ENCODE results near the gene CFAP299. TPM values are rescaled to one million over a fixed set of nuclear protein-coding genes. Genes with fewer than 3 reads are reported as not detected.
"Not testable (repeated sequence)": the region's sequence is repeated elsewhere in the genome, so short reads cannot be mapped to it uniquely, and the experiment has no call there.

CFAP299 gene
- polyA plus RNA-seq, 3 donors, result 0.04 TPM; not detected in 2

DNA sequence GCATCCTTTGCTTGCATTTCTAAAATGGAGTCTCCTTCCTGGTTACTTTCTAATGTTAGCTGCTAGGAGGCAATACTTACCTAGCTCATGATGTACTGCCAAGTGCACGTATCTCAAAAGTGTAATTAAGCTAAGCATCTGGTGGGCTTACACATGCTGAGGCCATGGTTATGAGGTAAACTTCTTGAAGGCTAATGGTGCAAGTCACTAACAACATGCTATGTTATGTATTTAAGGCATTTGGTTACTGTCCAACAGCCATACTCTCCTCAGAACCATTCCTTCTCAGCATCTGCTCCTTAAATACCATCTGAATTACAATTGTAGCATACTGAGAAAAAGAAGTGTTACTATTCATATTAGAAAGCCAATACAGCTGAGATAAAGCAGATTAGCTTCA is 376.4 kb downstream of the CFAP299 start:
- WGBS, 3 donors, result 76 to 95% (median 91%) methylated on average over 1 of the region's 1 CpG
- no peak overlapping the region for H3K27ac ChIP-seq (ENCODE audit: low read depth, low read length)

DNA sequence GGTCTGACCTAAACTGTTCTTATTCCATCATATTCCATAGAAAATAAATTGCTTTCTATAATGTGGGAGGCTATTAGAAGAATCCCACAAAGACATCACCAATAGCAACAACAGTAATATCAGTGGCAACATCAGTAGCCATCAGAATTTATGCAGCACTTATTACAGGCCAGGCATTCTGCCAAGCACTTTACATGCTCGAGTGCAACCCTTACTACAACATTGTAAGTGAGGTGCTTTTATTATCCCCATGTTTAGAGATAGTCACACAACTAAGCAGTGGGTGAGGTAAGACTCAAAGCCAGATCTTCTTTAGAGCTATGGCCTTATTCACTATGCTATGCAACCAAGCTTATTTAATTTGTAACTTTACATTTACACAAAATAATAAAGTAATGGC is 377.9 kb downstream of the CFAP299 start:
- WGBS, 3 donors, result 32 to 57% (median 33%) methylated on average over 1 of the region's 1 CpG
- H3K27ac ChIP-seq (ENCODE audit: low read depth, low read length), result no peak overlapping the region

DNA sequence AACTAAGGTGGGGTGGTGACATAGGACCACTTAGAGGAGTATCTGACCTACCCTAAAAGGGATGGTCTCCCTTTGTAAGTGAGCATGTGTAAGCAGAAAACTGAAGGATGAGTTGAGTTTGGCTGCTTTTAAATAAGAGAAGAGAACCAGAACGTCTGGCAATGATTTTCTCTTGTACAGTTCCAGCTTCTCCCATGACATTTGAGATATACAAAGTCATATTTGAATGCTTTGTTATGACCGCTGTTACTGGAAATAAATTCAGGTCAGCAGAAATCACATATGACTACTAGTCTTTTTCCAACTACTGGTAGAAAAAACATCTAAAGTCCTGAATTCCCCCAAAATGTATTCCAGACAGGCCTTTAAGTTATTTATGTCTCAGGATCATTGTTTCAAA is 381.7 kb downstream of the CFAP299 start:
- no peak overlapping the region for H3K27ac ChIP-seq (ENCODE audit: low read depth, low read length)
- 43 to 54% (median 52%) methylated on average over 2 of the region's 2 CpGs for WGBS, 3 donors

DNA sequence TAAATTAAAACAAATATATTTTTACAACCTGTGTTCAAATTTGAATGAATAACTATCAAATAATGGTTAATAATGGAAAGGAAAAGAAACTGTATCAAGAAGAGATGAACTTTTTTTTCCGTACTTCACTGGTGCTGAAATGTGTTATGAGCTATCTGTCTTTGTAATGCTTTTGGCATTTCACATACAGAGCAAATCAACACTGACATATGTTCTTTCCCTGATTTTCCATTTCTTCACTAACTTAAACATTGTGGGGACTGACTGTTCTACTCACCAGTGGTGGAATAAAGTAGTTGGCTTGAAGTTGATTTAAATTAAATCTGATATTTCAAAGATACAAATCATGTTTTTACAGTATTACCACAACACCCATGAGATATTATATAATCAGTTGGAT is 390.9 kb downstream of the CFAP299 start:
- WGBS, 3 donors, result 51 to 61% (median 58%) methylated on average over 1 of the region's 1 CpG
- H3K27ac ChIP-seq (ENCODE audit: low read depth, low read length), result no peak overlapping the region

DNA sequence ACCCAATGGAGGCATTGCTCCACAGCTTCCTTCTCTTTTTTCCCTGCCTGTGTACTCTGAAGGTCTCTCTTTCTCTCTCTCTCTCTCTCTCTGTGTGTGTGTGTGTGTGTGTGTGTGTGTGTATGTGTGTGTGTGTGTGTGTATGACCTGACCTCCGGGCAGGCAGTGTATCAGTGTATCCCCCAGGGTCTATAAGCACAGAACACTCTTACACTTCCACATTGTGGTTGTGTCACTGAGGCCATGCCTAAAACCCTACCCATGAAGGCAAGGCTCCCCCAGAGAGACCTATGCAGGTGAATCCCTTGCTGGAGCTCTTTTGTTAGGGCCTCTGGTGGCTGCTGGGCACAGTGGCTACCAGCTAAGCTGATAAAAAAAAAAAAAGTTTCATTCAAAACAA is 394.6 kb downstream of the CFAP299 start:
- no peak overlapping the region for H3K27ac ChIP-seq (ENCODE audit: low read depth, low read length)
- 75 to 79% (median 76%) methylated on average over 1 of the region's 1 CpG for WGBS, 3 donors

DNA sequence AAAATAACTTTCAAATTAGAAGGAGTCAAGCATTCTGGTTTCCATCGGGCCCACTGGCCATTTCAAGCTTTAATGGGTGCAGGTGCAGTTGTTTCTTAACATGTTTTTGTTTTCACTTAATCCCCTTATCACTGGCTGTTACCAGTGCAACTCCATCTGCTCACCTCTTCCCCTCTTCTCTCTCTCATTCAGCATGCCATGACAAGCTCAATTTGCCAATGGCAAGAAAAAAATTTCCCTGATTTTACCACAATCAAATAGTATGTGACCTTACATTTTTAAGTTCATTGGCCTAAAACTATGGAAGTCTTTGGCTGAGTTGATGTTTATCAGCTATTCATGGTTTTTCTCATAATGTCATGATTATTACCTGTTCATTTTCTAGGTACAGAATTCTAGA is 395.9 kb downstream of the CFAP299 start:
- WGBS, 3 donors, result 49 to 74% (median 64%) methylated on average over 1 of the region's 1 CpG
- no peak overlapping the region for H3K27ac ChIP-seq (ENCODE audit: low read depth, low read length)

DNA sequence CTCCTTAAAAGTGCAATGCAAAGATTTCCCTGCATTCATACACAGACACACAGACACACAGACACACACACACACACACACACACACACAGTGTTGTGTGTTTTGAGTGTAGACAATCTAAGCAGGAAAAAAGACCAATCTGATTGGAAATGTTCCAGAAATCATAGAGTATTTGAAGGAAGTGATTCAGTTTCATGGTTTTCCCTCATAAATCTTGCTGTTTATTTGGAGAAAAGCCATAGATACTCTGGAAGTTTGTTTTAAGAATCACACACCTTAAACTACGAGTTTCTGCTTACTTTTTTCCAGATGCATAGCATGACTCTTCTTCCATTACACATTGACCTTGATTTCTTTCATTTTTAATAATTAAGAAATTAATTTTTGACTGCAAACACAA is 396.5 kb downstream of the CFAP299 start:
- H3K27ac ChIP-seq (ENCODE audit: low read depth, low read length), result no peak overlapping the region
- WGBS, 3 donors, result 6 to 31% (median 14%) methylated on average over 1 of the region's 1 CpG

DNA sequence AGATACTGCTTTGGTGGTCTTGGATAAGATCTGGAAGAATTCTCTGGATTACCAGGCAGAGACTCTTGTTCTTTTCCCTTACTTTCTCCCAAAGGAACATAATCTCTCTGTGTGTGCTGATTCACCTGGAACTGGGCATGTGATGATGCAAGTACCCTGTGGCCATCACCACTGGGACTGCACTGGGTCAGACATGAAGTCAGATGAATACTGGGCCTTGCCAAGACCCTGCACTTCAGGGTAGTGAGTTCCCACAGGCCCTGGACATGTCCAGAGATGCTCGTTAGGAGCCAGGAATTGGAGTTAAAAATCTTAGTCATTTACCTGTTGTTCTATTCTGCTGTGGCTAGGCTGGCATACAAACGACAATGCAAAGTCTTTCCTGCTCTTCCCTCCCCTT is 404.8 kb downstream of the CFAP299 start:
- no peak overlapping the region for H3K27ac ChIP-seq (ENCODE audit: low read depth, low read length)
- 45 to 80% (median 62%) methylated on average over 2 of the region's 2 CpGs for WGBS, 3 donors

DNA sequence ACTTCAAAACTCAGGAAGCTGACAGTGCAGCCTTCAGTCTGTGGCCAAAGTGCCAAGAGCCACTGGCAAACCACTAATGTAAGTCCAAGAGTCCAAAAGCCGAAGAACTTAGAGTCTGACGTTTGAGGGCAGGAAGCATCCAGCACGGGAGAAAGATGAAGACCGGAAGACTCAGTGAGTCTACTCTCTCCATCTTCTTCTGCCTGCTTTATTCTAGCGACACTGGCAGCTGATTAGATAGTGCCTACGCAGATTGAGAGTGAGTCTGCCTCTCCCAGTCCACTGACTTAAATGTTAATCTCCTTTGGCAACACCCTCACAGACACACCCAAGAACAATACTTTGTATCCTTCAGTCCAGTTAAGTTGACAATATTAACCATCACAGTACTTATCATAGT is 414.0 kb downstream of the CFAP299 start:
- 80 to 81% (median 81%) methylated on average over 6 of the region's 6 CpGs for WGBS, 3 donors
- not testable (repeated sequence) for H3K27ac ChIP-seq (ENCODE audit: low read depth, low read length)

DNA sequence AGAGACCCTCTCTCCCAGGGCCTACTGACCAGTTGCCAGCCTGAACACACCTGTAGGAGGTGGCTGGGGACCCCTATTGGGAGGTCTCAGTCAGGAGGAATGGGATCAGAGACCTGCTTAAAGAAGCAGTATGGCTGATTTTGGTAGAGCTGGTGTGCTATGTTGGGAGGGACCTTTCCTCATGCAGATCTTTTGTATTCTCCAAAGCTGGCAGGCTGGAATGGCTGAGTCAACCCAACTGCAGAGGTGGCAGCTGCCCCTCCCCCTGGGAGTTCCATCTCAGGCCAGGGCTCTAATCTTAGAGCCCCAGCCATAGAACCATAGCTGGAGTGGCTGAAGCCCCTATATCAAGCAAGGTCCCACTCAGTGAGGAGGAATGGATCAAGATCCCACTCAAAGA is 415.7 kb downstream of the CFAP299 start:
- no peak overlapping the region for H3K27ac ChIP-seq (ENCODE audit: low read depth, low read length)

DNA sequence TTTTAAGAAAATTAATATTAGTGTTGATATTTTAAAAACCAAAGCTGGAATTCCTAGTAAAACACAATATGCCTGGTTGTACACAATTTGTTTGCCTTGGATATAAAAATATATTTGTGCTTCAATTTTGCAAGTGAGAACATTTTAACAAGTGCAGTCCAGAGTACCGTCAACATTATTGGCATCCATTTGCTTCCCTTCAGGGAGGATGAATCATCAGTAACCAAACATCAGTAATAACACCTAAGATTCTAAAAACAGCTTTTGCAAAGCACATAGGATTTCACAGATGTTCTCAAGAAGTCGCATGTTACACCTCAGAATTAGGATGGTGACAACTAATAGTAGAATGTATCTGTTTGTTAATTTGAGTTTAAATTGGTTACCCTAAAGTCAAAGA is 432.4 kb downstream of the CFAP299 start:
- WGBS, 3 donors, result 71 to 76% (median 75%) methylated on average over 2 of the region's 2 CpGs
- H3K27ac ChIP-seq (ENCODE audit: low read depth, low read length), result no peak overlapping the region

DNA sequence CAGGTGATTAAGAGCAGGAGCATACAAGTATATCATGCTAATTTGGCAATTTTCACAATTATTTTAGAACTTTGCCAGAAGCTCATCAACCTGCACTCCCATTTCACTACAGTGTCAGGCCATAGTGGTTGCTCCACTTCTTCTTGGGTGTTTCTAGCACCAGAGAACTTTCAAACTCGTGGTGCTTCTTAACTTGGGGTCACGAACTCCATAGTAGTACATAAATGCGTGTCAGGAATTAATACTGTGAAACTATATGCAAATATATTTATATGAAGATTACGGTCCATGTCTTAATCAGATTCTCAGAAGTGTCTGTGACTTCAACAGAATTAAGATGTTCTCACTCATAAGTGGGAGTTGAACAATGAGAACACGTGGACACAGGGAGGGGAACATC is 440.6 kb downstream of the CFAP299 start:
- no peak overlapping the region for H3K27ac ChIP-seq (ENCODE audit: low read depth, low read length)
- 67 to 83% (median 81%) methylated on average over 5 of the region's 5 CpGs for WGBS, 3 donors

DNA sequence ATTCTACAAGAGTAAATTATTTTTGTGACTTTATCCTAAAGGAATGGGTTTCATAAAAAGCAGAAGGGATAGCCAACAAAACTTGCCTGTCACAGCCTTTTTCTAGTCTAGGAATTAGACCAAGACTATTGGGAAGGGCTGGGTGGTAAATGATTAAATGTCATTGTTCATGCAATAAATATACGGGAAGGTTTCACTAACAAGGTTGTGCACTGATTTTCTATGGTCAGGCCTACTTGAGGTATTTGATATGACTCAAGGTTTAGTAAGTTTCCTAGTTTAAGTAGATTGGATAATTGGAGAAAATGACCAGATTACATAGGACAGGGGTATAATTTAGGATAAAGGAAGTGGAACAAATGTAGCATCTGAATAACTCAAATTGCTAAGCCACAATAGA is 445.9 kb downstream of the CFAP299 start:
- no peak overlapping the region for H3K27ac ChIP-seq (ENCODE audit: low read depth, low read length)
- 55 to 89% (median 83%) methylated on average over 1 of the region's 1 CpG for WGBS, 3 donors

DNA sequence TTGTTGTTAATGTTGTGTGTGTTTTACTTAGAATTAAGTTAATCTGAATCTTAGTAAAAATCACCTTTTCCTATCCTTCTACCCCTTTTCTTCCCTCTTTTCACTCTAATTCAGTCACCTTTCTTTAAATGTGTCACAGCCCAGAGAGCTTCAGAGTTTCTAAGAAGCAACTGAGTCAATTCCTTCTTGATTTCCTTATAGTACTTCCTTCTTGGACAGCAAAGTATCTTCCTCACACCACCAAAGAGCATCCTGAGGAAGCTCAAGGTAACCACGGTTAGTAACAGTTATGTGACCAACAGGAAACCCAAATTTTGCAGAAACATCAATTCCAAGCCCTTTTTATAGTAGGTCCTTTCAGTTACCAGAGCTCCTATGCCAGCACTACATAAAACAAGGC is 451.8 kb downstream of the CFAP299 start:
- no peak overlapping the region for H3K27ac ChIP-seq (ENCODE audit: low read depth, low read length)
- 36 to 42% (median 41%) methylated on average over 1 of the region's 1 CpG for WGBS, 3 donors

DNA sequence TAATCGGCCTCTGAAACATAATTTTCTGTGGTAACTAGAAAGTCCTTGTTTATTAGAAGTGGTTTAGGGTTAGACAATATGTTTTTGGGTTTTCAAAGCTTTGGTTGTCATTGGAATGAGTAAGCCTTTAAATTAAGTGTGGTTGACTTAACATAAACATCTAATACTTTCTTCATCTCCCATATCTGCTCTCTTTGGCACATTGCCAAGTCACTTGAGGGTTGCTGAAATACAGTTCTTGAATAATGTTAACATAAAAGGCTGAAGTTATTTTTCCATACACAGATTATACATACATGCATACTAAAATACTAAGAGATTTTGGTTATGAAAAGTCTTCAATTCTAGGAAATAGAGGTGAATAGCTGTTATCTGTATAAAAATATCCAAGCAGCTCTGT is 453.3 kb downstream of the CFAP299 start:
- no peak overlapping the region for H3K27ac ChIP-seq (ENCODE audit: low read depth, low read length)
- WGBS, 3 donors, result 67 to 78% (median 71%) methylated on average over 1 of the region's 1 CpG

DNA sequence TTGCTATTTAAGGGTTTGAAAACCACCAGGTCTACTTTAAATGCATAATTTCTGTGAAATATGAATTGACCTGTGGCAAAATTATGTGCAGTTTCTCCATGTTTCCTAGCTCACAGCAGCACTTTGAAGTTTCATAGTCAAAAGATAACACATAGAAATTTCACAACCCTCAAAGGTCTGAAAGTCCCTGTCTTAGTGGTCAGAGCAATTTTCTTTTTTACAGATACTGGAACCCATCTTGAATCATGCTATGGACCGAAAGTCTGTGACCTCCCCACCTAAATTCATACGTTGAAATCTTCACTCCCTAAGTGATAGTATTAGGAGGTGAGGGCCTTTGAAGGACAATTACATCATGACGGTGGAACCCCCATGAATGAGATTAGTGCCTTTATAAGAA is 454.6 kb downstream of the CFAP299 start:
- 75 to 90% (median 90%) methylated on average over 3 of the region's 3 CpGs for WGBS, 3 donors
- no peak overlapping the region for H3K27ac ChIP-seq (ENCODE audit: low read depth, low read length)

DNA sequence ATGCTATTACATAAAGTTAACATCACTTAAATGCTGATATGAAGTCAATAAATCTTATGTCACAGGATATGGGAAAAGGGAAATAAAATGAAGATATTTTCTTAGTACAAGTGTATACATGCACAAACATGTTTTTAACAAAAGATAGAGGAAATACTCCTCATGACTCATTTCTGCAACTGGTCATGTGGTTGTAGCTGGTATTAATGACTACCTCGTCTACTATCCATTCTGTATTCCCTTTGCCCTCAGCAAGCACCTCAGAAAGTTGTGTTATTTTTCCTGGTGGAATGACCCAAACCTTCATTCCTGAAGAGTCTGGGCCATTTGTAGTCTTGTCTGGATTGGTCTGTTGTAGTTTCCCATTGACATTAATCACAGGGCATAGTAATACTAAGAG is 458.1 kb downstream of the CFAP299 start:
- WGBS, 3 donors, result 75 to 91% (median 76%) methylated on average over 1 of the region's 1 CpG
- H3K27ac ChIP-seq (ENCODE audit: low read depth, low read length), result not testable (repeated sequence)

DNA sequence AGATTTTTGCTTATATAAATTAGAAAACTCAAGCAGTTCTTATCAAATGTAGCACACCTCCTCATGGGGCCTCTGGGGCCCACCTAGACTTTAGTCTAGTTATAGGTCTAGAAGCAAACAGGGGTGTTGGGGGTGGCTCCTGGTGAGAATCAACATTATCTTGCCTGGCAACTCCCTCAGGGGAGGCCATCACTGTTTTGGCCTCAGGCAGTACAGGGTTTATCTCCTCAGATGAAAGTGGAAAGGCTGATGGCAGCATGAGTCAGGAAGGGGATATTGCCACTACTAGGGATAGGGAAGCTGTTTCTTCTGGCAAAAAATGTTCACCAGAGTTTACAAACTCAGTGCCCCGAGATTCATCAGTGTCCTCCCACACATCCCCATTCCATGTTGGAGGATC is 462.6 kb downstream of the CFAP299 start:
- 40 to 92% (median 77%) methylated on average over 1 of the region's 1 CpG for WGBS, 3 donors
- no peak overlapping the region for H3K27ac ChIP-seq (ENCODE audit: low read depth, low read length)

DNA sequence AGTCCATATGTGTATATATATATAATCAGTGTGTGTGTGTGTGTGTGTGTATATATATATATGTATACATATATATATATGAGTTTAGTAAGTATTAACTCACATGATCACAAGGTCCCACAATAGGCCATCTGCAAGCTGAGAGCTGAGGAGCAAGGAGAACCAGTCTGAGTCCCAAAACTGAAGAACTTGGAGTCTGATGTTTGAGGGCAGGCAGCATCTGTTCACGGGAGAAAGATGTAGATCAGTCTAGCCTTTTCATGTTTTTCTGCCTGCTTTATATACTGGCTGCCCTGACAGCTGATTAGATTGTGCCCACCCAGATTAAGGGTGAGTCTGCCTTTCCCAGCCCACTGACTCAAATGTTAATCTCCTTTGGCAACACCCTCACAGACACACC is 465.2 kb downstream of the CFAP299 start:
- 88 to 98% (median 91%) methylated on average over 1 of the region's 1 CpG for WGBS, 3 donors
- not testable (repeated sequence) for H3K27ac ChIP-seq (ENCODE audit: low read depth, low read length)

DNA sequence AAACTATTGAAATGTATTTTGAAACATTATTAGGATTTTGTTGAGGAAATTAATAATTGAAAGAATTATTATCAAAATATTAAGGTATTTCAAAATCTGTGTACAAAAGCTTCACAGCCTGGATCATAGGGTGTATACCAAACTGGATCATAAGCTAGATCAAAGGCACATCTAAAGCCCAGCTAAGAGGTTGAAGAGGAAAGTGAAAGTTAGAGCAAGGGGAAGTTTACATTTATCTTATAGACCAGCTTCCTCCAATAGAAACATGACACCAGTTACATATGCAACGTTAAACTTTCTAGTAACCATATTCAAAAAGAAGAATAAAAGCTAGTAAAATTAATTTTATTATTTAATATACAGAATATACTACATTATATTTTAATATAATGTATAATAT is 467.8 kb downstream of the CFAP299 start:
- no peak overlapping the region for H3K27ac ChIP-seq (ENCODE audit: low read depth, low read length)
- WGBS, 3 donors, result 40 to 62% (median 46%) methylated on average over 1 of the region's 1 CpG

DNA sequence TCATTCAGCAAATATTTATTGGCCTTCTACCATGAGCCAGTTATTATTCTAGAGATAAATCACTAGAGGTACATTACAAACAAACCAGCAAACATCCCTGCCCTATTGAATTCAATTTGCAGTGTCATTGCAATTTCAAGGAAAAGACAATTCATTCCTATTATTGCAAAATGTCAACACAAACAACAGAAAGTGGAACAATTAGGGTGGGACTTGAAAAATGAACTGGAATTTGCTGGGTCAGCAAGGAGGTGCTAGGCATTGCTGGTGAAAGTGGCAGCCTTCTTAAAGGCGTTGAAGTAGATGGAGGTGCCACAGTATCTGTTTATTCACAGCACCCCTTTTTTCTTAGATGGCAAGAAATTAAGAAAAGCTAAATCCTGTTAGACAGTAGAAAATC is 470.9 kb downstream of the CFAP299 start:
- no peak overlapping the region for H3K27ac ChIP-seq (ENCODE audit: low read depth, low read length)
- WGBS, 3 donors, result 69 to 78% (median 78%) methylated on average over 1 of the region's 1 CpG

All from adipose tissue (tissue), 3 donors.